NCI-H2081 treated with DMSO at 0.1 percent for 48 hours (cell line): ENCODE results near the gene LRP2.

ENCODE experiments used
- DNase-seq: peaks from one replicate; lab custom pipeline; 2025; lab: John Stamatoyannopoulos, UW

LRP2 gene

DNA sequence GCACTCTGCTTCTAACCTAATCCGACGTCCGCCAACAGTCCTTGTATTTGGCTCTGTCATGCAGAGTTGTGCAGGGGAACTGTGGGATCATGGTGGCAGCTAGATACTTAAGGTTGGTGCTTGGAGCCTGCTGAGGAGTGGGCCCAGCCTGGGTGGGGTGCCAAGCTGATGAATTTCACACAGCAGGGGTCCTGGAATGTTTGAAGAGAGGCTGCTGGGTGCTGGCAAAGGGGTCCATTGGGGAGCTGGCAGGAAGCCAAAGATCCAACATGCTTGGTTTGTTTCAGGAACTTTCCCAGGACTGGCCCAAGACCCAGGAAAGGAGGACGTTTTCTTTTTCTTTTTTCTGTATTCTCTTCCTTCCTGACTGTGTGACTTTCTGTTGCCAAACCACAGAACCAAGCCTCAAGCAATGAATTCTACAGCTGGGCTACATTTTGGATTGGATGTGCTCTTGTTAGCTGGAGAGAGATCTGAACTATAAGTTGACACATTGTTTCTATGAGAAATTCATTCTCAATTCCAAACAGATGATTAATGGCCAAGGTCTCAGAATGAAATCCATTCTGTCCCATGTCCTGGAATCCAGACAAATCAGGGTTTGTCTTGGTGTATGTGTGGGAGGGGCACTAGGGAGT lies 243.1 kb downstream of the LRP2 start:
- DNase-seq = no peak

DNA sequence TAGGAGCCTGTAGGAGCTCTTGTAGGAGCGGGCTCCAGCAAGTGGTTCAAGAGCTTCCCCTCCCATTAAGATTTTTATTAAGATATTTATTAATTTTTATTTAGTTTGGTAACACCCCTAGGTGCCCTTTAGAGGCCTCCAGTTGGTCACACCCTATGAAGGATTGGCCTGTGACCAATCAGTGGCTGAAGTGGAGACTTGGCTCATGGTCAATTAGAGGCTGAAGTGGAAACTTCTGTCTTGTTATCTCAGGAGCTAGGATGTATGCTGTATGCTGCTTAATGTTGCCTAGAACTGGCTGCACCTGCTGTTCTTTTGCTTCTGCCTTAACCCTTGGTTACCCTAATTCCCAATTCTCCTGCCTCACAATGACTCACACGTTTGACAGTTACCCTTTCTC lies 244.3 kb downstream of the LRP2 start:
- no peak for DNase-seq

DNA sequence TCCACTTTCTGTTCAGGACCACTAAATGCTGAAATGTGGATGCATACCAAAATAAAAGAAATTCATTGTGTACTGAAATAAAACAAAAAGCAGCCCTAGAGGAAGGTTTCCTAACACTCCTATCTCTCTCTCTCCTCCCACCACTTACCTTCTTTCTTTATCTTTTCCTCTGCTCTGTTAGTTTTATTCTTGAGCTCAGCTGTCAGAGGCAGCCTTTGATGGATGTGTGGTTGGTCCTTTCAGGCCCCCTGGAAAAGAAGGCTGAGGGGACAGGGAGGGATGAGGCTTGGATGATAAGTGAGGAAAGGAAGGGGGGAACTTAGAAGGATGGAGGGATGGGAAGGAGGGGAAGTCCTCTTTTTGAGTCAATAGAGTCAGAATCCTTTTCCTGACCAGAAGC lies 245.3 kb downstream of the LRP2 start:
- no peak for DNase-seq

DNA sequence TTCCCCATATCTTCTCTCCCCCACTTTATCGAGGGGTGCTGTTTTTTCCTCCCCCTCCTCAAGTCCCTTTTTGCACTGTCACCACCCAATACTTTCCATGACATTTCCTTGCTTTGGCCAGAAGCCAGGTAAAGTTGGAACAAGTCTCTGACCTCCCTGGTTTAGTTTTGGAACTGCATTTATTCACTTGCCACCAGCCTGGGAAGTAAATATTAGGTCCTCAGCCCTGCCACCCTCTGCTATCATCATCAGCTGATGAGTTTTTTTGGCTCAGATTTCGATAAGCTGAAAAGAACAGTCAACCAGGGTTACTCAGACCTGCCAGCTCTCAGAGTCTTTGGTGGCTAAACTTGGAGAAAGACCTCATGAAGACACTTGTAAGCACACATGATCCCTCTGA lies 246.0 kb downstream of the LRP2 start:
- no peak for DNase-seq

DNA sequence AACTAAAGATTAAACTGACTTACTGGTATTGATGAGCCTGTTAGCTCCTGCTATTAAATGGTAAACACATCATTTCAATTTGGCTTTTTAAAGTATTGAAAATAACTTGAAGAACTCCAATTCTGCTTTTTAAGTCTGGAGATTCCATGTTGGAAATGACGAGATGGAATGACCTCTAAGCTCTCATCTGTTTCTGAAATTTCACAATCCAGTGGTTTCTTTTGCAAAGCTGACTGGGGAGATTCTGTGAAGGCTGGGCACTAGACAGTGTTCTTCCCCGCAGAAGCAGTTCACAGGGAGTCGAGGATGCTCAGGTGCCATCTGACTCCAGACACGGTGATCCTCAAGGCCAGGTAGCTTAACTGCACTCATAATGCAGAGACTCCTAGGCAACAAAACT lies 248.3 kb downstream of the LRP2 start:
- DNase-seq = no peak

DNA sequence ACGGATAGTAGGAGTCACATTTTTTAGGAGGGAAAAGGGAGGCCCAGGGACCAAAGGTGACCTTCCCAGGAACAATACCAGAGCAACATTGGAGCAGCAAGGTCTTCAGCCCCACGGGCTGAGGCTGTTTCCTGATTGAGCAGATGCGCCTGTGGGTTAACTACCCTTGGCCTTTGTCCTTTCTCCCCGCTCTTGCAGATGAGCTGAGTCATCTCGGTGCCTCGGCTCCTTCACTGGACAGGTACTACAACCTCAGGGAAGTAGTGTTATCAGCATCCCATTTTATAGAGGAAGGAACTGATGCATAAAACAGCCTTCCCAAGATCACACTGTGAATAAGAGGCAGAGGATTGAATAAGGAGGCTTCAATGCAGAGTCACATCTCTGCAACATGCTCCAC lies 249.5 kb downstream of the LRP2 start:
- DNase-seq = no peak

DNA sequence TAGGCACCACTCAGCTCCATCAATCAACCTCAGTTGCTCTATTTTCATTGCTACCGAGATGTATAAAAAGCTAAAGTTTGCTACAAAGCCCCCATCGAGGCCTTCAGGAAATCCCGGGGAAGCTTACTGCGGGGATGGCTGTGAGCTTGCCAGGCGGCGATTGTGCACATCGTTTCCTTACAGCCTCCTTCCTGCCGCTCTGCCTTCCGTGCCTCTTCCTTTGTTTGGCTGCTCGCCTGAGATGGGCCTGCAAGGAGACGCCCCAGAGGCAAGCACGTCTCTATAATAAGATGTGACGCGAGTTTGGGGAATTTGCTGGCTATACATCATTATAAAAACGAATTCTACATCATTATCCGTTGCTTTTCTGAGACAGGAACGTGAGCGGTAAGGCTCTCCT lies 251.4 kb downstream of the LRP2 start:
- DNase-seq = no peak

DNA sequence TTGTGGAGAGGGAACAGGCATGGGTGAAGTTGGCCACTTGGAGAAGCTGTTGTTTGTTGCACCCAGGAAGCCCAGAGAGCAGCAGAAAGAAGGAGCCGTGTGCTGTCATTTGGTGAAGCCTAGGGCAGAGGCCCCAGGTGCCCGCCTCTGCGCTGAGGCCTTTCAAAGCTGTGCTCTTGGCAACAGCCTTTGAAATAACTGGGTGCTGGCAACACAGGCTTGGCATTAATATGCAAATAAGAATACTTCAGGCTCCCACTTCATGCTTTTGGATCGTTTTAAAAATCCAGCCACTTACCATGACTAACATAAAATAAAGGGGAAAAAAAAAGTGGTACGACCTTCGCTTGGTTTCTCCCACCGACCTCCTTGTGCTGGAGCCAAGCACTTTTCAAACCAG lies 251.9 kb downstream of the LRP2 start:
- DNase-seq = no peak

DNA sequence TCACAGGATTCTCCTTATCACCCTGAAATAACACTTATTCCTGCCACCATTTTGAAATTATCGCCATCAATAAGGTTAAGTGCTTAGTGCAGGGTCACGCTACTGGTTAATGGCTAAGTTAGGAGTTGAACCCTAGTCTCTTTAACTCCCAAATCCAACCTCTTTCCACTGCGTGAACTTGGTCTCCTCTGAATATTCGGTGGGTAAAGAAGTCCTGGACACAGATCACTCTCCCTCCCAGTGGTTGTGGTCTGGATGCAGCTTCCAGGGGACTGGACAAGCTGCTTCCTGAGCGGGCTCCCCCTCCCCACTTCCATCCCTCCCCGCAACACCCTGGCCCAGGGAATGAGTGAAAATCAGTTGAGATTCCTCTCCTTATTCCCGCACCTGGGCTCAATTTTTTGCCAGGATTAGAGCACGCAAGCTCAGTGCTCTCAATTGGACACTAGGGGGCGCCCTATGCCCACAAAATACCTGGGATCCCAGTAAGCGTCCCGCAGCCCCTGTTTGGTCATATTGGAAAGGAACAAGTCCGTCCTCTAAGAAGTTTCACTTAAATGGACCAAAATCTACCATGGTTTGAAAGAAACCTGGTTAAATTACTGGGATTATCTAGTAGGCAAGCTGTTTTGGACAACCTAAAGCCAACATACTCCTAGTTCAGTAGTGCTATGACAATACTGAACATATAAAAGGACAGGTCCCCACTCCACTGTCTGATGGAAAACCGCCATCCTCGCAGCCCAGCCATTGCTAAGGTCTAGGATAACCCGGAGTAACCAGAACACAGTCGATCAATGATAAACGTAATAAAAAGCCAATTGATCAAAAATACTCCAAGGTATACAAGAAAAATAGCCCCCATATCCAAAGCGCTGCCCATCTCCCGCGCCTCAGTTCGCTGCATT lies 252.6 kb downstream of the LRP2 start:
- DNase-seq = peak; percentile 4

DNA sequence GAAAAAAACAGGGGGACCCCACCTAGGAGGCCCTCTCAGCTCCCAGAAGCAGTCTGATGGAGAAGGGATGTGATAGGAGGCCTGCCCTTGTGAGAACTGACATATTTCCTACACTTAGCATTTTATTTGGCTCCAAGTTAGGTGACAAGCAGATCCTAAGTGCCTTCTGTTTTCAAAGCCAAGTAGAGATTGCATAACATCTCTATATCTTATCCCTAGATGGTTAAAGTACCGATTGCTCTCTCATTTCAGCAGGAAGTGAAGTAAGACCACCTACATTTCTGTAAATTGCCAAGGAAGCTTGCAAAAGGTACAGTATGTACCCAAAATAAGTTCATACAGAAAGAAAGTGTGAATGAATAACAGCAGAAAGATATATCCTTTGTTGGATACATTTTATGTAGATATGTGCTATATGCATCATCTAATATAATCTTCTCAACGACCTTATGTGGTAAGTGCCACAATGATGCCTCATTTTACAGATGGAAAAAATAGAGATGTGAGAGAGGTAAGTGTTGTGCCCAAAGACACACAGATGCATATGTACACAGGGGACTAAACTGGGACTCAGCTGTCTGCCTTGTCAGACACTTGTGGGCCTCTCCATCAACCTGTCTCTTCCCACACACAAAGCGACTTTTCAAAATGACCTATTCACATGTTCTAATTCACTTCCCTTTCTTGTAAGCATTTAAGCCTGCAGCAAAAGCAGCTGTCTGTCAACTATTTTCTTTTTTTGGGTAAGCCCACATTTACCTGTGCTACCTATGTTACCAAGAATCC lies 254.0 kb downstream of the LRP2 start:
- DNase-seq = no peak

DNA sequence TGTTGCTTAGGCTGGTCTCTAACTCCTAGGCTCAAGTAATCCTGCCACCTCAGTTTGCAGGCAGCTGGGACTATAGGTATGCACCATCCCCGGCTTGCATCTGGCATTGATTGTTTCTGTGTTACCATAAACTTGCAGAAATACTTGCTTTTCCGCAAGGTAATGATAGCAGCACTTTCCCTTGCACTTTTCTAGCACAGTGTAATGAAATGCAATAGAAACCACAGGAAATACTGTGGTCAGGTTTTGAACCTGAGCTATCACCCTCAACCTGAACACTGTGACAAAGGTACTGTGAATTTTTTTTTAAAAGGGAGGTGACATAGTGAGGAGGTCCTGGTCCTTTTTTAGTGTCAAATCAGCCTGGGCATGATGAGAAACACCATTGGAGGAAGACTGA lies 254.7 kb downstream of the LRP2 start:
- no peak for DNase-seq

DNA sequence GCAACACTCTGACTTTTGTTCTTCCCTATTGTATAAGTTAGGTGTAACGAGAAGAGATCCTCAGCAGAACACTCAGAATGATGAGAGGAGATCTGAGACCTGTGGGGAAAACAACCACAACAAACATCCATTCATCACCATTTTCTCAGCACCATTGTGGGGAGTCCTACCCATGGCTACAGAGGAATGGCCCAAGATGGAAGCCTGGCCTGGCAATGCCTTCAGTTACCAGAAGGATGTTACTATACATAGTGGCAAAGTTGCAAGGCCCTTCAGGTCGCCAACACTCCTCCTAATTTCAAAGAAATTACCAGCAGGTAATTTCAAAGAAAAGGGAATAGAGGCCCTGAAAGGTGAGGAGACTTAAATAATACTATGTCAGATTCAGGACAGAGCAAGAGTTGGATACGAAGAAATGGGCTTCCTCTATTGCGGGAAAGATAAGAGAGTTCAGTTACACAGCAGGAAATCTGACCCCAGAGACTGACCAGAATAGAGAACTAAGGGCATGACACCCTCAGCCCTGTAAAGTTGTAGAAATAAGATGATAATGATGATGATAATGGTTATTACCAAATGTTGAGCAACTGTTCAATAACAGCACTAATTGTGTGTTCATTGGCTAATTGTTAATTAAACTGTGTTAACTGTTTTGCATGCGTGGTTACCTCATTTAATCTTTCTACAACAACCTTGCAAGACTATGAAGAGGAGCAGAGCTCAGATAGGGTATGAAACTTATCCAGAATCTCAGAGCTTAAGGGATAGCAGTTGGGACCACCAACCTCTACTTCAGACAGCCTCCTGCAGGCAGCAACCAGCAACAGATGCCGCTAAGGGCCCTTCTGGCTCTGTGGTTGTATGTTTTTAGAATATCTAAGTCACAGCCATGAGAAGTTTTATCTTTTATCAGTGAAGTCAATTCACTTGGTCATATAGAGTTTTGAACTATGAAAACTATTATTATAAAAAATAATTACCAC lies 255.5 kb downstream of the LRP2 start:
- DNase-seq = no peak

DNA sequence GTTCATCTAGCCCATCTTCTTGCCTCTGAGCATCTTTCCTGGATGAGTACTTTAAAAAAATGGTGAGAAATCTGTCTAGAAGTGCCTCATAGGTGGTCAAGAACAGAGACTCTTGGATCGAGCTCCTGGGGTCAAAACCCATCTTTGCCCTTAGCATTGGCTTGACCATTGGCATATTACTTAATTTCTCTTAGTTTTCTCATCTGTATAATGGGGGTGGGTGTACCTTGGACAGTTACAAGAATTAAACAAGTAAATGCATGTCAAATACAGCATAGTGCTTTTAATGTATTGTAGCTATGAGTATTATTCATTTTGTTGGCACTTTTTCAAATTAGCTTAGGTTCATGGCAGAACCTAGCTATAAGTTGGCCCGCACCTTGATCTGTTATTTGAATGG lies 256.2 kb downstream of the LRP2 start:
- DNase-seq = no peak

DNA sequence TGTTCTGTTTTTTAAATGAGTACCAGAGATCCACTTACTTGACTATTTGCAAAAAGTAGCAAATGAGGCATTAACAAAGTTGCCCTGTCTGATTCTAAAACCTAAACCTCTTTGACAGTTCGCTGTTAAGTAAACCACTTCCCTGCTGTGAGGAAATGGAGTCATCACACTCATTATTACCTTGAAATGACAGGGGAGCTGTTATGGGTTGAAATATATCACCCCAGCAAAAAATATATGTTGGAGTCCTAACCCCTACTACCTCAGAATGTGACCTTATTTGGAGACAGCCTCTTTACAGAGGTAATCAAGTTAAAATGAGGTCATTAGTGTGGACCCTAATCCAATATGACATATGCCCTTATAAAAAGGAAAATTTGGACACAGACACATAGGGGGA lies 256.9 kb downstream of the LRP2 start:
- no peak for DNase-seq

DNA sequence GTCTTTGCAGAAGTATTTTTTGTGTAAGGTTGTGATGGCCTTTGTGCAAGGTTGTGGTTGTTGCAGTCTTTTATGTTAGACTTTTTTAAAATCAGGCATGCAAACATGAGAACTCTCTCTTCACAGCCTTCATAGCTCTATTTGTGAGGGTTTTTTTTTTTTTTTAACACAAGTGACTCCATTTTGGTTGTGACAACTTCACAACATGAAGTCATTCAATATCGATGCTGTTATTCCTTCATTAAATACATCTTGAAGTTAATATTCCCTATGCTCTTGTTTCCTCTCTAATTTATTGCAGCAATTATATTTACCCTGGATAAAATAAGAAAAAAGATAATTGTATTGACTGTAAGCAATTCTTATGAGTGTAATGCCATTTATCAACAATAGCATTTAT lies 257.5 kb downstream of the LRP2 start:
- no peak for DNase-seq

DNA sequence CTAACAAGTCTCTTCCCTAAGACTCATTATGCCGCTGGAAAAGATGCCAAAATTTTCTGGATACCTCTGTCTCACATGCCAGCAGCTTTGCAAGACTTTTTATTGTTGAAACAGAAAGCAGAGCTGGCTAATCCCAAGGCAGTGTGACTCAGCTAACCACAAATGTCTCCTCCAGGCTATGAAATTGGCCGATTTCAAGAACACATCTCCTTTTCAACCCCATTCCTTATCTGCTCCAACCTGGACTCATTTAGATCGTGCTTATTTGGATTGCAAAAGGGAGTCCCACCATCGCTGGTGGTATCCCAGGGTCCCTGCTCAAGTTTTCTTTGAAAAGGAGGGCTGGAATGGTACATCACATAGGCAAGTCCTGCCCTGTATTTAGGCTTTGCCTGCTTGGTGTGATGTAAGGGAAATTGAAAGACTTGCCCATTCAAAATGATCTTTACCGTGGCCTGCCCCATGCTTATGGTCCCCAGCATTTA lies 266.7 kb downstream of the LRP2 start:
- DNase-seq = no peak

DNA sequence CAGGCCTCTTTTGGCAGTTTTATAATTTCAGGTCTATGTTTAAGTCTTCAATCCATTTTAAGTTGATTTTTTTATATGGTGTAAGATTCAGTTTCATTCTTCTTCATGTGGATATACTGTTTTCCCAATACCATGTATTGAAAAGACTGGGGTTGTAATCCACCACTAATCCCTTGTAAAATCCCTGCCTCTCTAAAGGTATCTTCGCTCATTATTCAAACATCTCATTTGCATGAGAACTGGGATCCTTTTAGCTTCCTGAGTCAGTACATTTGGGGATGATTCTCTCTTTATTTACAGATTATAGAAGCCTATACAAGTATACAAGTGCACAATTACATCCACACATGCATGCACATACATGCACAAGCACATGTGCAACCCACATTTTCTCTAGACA lies 267.7 kb downstream of the LRP2 start:
- DNase-seq = no peak

DNA sequence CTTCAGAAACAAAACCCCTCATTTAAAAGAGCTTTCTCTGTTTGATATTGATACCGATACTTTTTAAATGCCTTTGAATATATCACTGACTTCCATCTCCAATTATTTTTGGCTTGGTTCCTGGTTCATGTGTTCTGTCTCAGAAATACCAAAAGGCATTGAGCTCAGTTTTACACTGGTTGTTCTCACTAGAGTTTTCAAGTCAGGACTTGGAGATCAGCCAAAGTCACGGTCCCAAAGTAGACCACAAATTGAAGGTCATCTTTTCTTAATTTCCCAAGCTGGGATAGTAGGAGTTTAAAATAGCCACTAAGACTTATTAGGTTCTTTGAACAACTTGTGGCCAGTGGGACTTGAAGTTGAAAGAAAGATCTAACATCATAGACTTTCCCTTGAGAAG lies 268.8 kb downstream of the LRP2 start:
- no peak for DNase-seq

DNA sequence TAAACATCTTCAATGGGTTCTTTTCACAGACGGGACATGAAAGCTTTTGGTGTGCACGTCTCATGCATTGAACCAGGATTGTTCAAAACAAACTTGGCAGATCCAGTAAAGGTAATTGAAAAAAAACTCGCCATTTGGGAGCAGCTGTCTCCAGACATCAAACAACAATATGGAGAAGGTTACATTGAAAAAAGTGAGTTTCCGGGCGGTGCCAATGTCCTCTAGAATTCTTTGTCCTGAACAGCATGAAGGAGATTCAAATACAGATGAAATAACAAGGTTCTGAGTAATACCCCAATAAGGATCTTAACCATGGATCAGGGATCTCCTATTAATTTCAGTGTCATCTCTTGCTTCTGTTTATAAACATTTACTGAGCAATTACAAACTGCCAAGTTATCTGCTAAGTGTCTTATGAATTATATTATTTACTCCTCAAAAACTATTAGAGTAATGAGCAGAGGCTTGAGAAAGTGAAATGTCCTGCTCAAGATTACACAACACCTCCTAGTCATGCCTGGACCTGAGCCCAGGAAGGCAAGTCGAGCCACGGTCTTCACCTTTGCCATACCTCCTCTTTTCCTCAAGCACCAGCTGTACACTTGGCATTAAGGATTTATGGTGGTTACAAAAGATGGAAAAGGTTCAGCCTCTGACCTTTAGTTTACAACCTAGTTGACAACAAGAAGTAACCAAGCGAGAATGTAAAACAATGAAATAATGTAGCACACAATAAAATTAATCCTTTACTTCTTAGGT lies 270.4 kb downstream of the LRP2 start:
- DNase-seq = no peak

DNA sequence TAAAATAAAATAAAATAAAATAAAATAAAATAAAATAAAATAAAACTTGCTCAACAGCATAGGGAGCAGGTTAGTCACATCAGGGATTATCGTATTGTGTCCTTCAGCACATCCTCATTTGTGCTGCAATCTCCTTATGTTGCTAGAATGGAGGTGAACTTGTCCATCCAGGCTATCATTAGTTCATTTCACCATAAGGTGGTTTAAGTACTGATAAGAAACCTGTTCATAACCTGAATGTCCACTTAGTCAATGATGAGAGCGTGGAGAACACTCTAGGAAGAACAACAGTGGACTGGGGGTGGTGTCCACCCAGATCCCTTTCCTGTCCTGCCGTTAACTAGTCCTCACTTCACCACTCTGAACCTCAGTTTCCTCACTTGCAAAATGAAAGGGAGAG lies 271.1 kb downstream of the LRP2 start:
- no peak for DNase-seq
